ENCODE results near the gene FOXA3. TPM values are rescaled to one million over a fixed set of nuclear protein-coding genes. Genes with fewer than 3 reads are reported as not detected.

Gene FOXA3
- total RNA-seq, 4 donors from 2014 or later, result not detected

GRCh38 chr19:45901432-45901911 lies 37.3 kb downstream of the FOXA3 start:
- Histone ChIP-seq H3K36me3 (peaks cover 0 to 34% (median 0%) of the 10 kb centered on the region in 3 donors), H3K4me3 (peak overlapping the region; percentile 62 to 77 (median 71)), H3K9me3 (no peaks in the 10 kb centered on the region), H3K27me3 (no peaks in the 10 kb centered on the region), H3K4me1 (peaks cover 0 to 27% (median 11%) of the 10 kb centered on the region in 4 donors), H3K27ac (peak overlapping the region in 2 of 4 donors; percentile 81 to 88)
- DNase-seq (ENCODE audit: low spot score in 2 of 2), result peak in 1 of 2 donors; percentile 24
- TF ChIP-seq POLR2A (IDR thresholded peaks at IDR 0.05) (no peak), CTCF (IDR thresholded peaks at IDR 0.05) (no peak), EP300 (IDR thresholded peaks at IDR 0.05) (no peak)
- 3% methylated on average over 24 of the region's 69 CpGs; no CpG with 5 or more reads in 1 of the 2 donors for WGBS, 2 donors

GRCh38 chr19:45901912-45902650 lies 38.0 kb downstream of the FOXA3 start, which contains the start of gene MYPOP:
MYPOP (minus strand) TSS chr19:45902613; CDS start chr19:45901773, 840 bp downstream.
- Histone ChIP-seq H3K4me3 (peak within 1 kb of the TSS; percentile 62 to 77 (median 71)), H3K9me3 (no peaks in the 10 kb centered on the region), H3K36me3 (peaks cover 0 to 31% (median 0%) of the 10 kb centered on the region in 3 donors), H3K27ac (peak within 1 kb of the TSS; percentile 55 to 88 (median 77)), H3K4me1 (peaks cover 0 to 27% (median 11%) of the 10 kb centered on the region in 4 donors), H3K27me3 (no peaks in the 10 kb centered on the region)
- TF ChIP-seq EP300 (IDR thresholded peaks at IDR 0.05) (no peak), POLR2A (IDR thresholded peaks at IDR 0.05) (no peak), CTCF (IDR thresholded peaks at IDR 0.05) (no peak)
- DNase-seq (ENCODE audit: low spot score in 2 of 2), result peak in 1 of 2 donors; percentile 9
- WGBS, 2 donors, result 1 to 2% methylated on average over 42 to 44 of the region's 47 CpGs

GRCh38 chr19:45902651-45903625 lies 38.8 kb downstream of the FOXA3 start:
- peak overlapping the region; percentile 44 to 88 (median 77) for H3K27ac ChIP-seq

GRCh38 chr19:45905011-45905410 lies 40.9 kb downstream of the FOXA3 start:
- H3K27me3 ChIP-seq, result no peaks in the 10 kb centered on the region
- no peaks in the 10 kb centered on the region for H3K9me3 ChIP-seq
- H3K4me1 ChIP-seq, result peaks cover 0 to 24% (median 11%) of the 10 kb centered on the region in 4 donors
- H3K36me3 ChIP-seq, result peaks cover 0 to 1% (median 0%) of the 10 kb centered on the region in 3 donors
- DNase-seq (ENCODE audit: low spot score in 2 of 2), result no peak
- H3K4me3 ChIP-seq, result no peak overlapping the region
- no peak overlapping the region for H3K27ac ChIP-seq
- TF ChIP-seq CTCF (IDR thresholded peaks at IDR 0.05) (no peak), POLR2A (IDR thresholded peaks at IDR 0.05) (no peak), EP300 (IDR thresholded peaks at IDR 0.05) (no peak)
- 79 to 83% methylated on average over 10 of the region's 10 CpGs for whole genome bisulfite sequencing, 2 donors

More at GRCh38 chr19:45902651-45903625, 38.8 kb downstream of the FOXA3 start:
- H3K4me1 ChIP-seq, result peaks cover 0 to 27% (median 11%) of the 10 kb centered on the region in 4 donors
- 2 to 4% methylated on average over 47 to 63 of the region's 73 CpGs for WGBS, 2 donors
- TF ChIP-seq POLR2A (IDR thresholded peaks at IDR 0.05), result peak; percentile 50 to 80
- TF ChIP-seq CTCF (IDR thresholded peaks at IDR 0.05), result peak in 1 of 5 experiments; percentile 51
- peak; percentile 88 to 94 for TF ChIP-seq EP300 (IDR thresholded peaks at IDR 0.05)
- peak; percentile 91 for DNase-seq (ENCODE audit: low spot score in 2 of 2)
- H3K4me3 ChIP-seq, result peak overlapping the region; percentile 62 to 77 (median 71)
- peaks cover 0 to 22% (median 0%) of the 10 kb centered on the region in 3 donors for H3K36me3 ChIP-seq
- H3K9me3 ChIP-seq, result no peaks in the 10 kb centered on the region
- H3K27me3 ChIP-seq, result no peaks in the 10 kb centered on the region
